SK-N-SH treated with all-trans-retinoic acid at 6 μM for 48 hours (cell line): ENCODE data around the gene CHRND.

Experiments
- ATAC-seq: fragments of 200-7000 bp; cut with Tn5 transposase; 3 replicates; pipeline ENCODE4 v1.9.1; 2020; ENCODE audit warnings: mild to moderate bottlenecking, moderate library complexity
- ARNTL ChIP-seq: fragments of 450-650 bp; formaldehyde crosslinking; IDR thresholded peaks from 2 replicates; pipeline ENCODE4 v1.5.0; 2020; ENCODE audit warnings: low read depth, mild to moderate bottlenecking, moderate library complexity, borderline replicate concordance
- BACH2 ChIP-seq: fragments of 250-450 bp; sonication (Bioruptor Pico); IDR thresholded peaks from 2 replicates; pipeline ENCODE4 v1.9.0; 2021; ENCODE audit warnings: mild to moderate bottlenecking, borderline replicate concordance
- CREB5 ChIP-seq: fragments of 250-450 bp; sonication (Bioruptor Pico); IDR thresholded peaks from 2 replicates; pipeline ENCODE4 v1.5.1; 2020; ENCODE audit warnings: low read depth, mild to moderate bottlenecking, moderate library complexity
- CSDC2 ChIP-seq: fragments of 250-450 bp; sonication (Bioruptor Pico); IDR thresholded peaks from 2 replicates; pipeline ENCODE4 v1.5.0; 2020; ENCODE audit warnings: mild to moderate bottlenecking, moderate library complexity
- CSRNP3 ChIP-seq: fragments of 250-450 bp; sonication (Bioruptor Pico); IDR thresholded peaks from 2 replicates; pipeline ENCODE4 v1.5.1; 2021; ENCODE audit warnings: mild to moderate bottlenecking, moderate library complexity
- ISL1 ChIP-seq: fragments of 250-450 bp; sonication (Bioruptor Pico); IDR thresholded peaks from 2 replicates; pipeline ENCODE4 v2.1.2; 2022; ENCODE audit warnings: mild to moderate bottlenecking, moderate library complexity
- OSR1 ChIP-seq: fragments of 250-450 bp; sonication (Bioruptor Pico); IDR thresholded peaks from 2 replicates; pipeline ENCODE4 v1.8.0; 2022; ENCODE audit warnings: moderate library complexity, mild to moderate bottlenecking, inconsistent platforms
- PATZ1 ChIP-seq: fragments of 250-450 bp; sonication (Bioruptor Pico); IDR thresholded peaks from 2 replicates; pipeline ENCODE4 v1.8.0; 2020; ENCODE audit warnings: mild to moderate bottlenecking, moderate library complexity, borderline replicate concordance
- POU6F1 ChIP-seq: fragments of 250-450 bp; sonication (Bioruptor Pico); IDR thresholded peaks from 2 replicates; pipeline ENCODE4 v1.8.0; 2021; ENCODE audit warnings: low read depth, mild to moderate bottlenecking, moderate library complexity, borderline replicate concordance
- PPARA ChIP-seq: fragments of 250-450 bp; sonication (Bioruptor Pico); IDR thresholded peaks from 2 replicates; pipeline ENCODE4 v1.5.0; 2020; ENCODE audit warnings: mild to moderate bottlenecking, borderline replicate concordance
- RARB ChIP-seq: fragments of 250-450 bp; sonication (Bioruptor Pico); IDR thresholded peaks from 2 replicates; pipeline ENCODE4 v1.8.0; 2021; ENCODE audit warnings: mild to moderate bottlenecking, moderate library complexity
- SNAI2 ChIP-seq: fragments of 250-450 bp; sonication (Bioruptor Pico); IDR thresholded peaks from 2 replicates; pipeline ENCODE4 v1.5.0; 2020; ENCODE audit warnings: mild to moderate bottlenecking, moderate library complexity
- TCF4 ChIP-seq: fragments of 250-450 bp; sonication (Bioruptor Pico); IDR thresholded peaks from 2 replicates; pipeline ENCODE4 v1.8.0; 2021; ENCODE audit warnings: mild to moderate bottlenecking, moderate library complexity, borderline replicate concordance
- TOX ChIP-seq: fragments of 250-450 bp; sonication (Bioruptor Pico); IDR thresholded peaks from 2 replicates; pipeline ENCODE4 v1.8.0; 2021; ENCODE audit warnings: mild to moderate bottlenecking, moderate library complexity, borderline replicate concordance
- TSHZ2 ChIP-seq: fragments of 250-450 bp; sonication (Bioruptor Pico); IDR thresholded peaks from 2 replicates; pipeline ENCODE4 v1.5.0; 2020; ENCODE audit warnings: mild to moderate bottlenecking, moderate library complexity
- ZC3H10 ChIP-seq: fragments of 250-450 bp; sonication (Bioruptor Pico); IDR thresholded peaks from 2 replicates; pipeline ENCODE4 v1.5.1; 2021; ENCODE audit warnings: mild to moderate bottlenecking, moderate library complexity
- ZFP3 ChIP-seq: fragments of 250-450 bp; sonication (Bioruptor Pico); IDR thresholded peaks from 2 replicates; pipeline ENCODE4 v1.5.0; 2020; ENCODE audit warnings: mild to moderate bottlenecking, moderate library complexity
- ZNF70 ChIP-seq: fragments of 450-650 bp; formaldehyde crosslinking; IDR thresholded peaks from 2 replicates; pipeline ENCODE4 v1.5.0; 2020; ENCODE audit warnings: mild to moderate bottlenecking, moderate library complexity

Gene CHRND

GRCh38 chr2:232487385-232488096 is 38.4 kb upstream of the CHRND start, which contains the start of gene ECEL1:
ECEL1 (minus strand) TSS chr2:232487834; CDS start chr2:232486653, 1,181 bp downstream.
- TF ChIP-seq PPARA (CRISPR knock-in tag) (no peak), ARNTL (CRISPR knock-in tag) (no peak), POU6F1 (no peak), TSHZ2 (CRISPR knock-in tag) (no peak), TOX (no peak), SNAI2 (no peak), ZFP3 (CRISPR knock-in tag) (no peak), TCF4 (no peak), OSR1 (no peak)
- no peak for ATAC-seq

GRCh38 chr2:232488097-232488711 is 37.8 kb upstream of the CHRND start:
- TF ChIP-seq SNAI2 (no peak), CSRNP3 (no peak), TOX (no peak), ZC3H10 (no peak), ZNF70 (CRISPR knock-in tag) (no peak), BACH2 (CRISPR knock-in tag) (no peak), ISL1 (no peak), OSR1 (no peak), PATZ1 (CRISPR knock-in tag) (no peak), TCF4 (no peak), CREB5 (CRISPR knock-in tag) (no peak), PPARA (CRISPR knock-in tag) (no peak), TSHZ2 (CRISPR knock-in tag) (no peak), RARB (CRISPR knock-in tag) (no peak), CSDC2 (CRISPR knock-in tag) (no peak), POU6F1 (no peak)
- peak; percentile 36 for ATAC-seq
